SU-DHL-6 (cell line): Measurements from ENCODE around the gene CYP24A1.

Experiments
- H2AFZ ChIP-seq: fragments of 200-600 bp; sonication (generic); 2 replicates; pipeline ENCODE4 v1.6.1; 2014; ENCODE audit warnings: low read depth, mild to moderate bottlenecking, moderate library complexity, mixed read lengths, antibody characterized with exemption, low read length; ENCODE audit not compliant: severe bottlenecking
- H3F3A ChIP-seq: fragments of 200-600 bp; shearing (Covaris generic); 2 replicates; pipeline ENCODE4 v1.6.0; 2016; ENCODE audit warnings: antibody characterized with exemption, mild to moderate bottlenecking; ENCODE audit not compliant: insufficient read depth
- H3K27ac ChIP-seq: fragments of 200-600 bp; sonication (generic); 2 replicates; pipeline ENCODE4 v1.5.1; 2016; ENCODE audit warnings: low read depth, mild to moderate bottlenecking, low read length, moderate library complexity, mixed read lengths
- H3K27me3 ChIP-seq: fragments of 200-600 bp; sonication (generic), shearing (Covaris generic); 2 replicates; pipeline ENCODE4 v1.6.0; 2014; ENCODE audit warnings: mild to moderate bottlenecking, low read length
- H3K36me3 ChIP-seq: fragments of 200-600 bp; sonication (generic); 2 replicates; pipeline ENCODE4 v1.6.1; 2014; ENCODE audit warnings: mild to moderate bottlenecking, low read length, mixed read lengths
- H3K4me2 ChIP-seq: fragments of 300-600, 200-600 bp; shearing (Covaris generic), sonication (generic); 2 replicates; pipeline ENCODE4 v1.6.0; 2014; ENCODE audit warnings: low read length, low read depth, mild to moderate bottlenecking; ENCODE audit not compliant: poor library complexity, severe bottlenecking
- H3K4me3 ChIP-seq: fragments of 200-600 bp; sonication (generic); 2 replicates; pipeline ENCODE4 v1.5.1; 2014; ENCODE audit warnings: antibody characterized with exemption, low read length, mild to moderate bottlenecking, mixed read lengths; ENCODE audit not compliant: insufficient read depth, poor library complexity, severe bottlenecking
- H3K79me2 ChIP-seq: fragments of 200-600 bp; sonication (generic); 2 replicates; pipeline ENCODE4 v1.6.1; 2014; ENCODE audit warnings: mild to moderate bottlenecking, low read length, moderate library complexity; ENCODE audit not compliant: insufficient read depth
- H3K9ac ChIP-seq: fragments of 200-600 bp; sonication (generic); 2 replicates; pipeline ENCODE4 v1.7.0; 2014; ENCODE audit warnings: mild to moderate bottlenecking, low read length
- H3K9me2 ChIP-seq: fragments of 200-600 bp; sonication (generic); replicated peaks from 2 replicates; pipeline ENCODE4 v1.6.1; 2014; ENCODE audit warnings: low read length; ENCODE audit not compliant: insufficient read depth
- H3K9me3 ChIP-seq: fragments of 200-600 bp; sonication (generic); 2 replicates; pipeline ENCODE4 v1.6.1; 2014; ENCODE audit warnings: low read length, mixed read lengths; ENCODE audit not compliant: insufficient read depth
- H4K20me1 ChIP-seq: fragments of 200-600 bp; sonication (generic); 2 replicates; pipeline ENCODE4 v1.6.1; 2014; ENCODE audit warnings: low read depth, mild to moderate bottlenecking, antibody characterized with exemption, low read length, moderate library complexity, mixed read lengths
- CTCF ChIP-seq: fragments of 200-600 bp; sonication (generic); IDR thresholded peaks from one replicate; pipeline ENCODE4 v1.5.1; 2017; ENCODE audit warnings: antibody characterized with exemption, mild to moderate bottlenecking, low read length, moderate library complexity; ENCODE audit not compliant: insufficient read depth, poor library complexity, severe bottlenecking
- EZH2phosphoT487 ChIP-seq: fragments of 200-600 bp; sonication (generic), shearing (Covaris generic); conservative IDR thresholded peaks from 2 replicates; pipeline ENCODE4 v1.6.1; 2018; ENCODE audit warnings: mild to moderate bottlenecking, antibody characterized with exemption, low read length, moderate library complexity, mixed read lengths

Gene CYP24A1

DNA sequence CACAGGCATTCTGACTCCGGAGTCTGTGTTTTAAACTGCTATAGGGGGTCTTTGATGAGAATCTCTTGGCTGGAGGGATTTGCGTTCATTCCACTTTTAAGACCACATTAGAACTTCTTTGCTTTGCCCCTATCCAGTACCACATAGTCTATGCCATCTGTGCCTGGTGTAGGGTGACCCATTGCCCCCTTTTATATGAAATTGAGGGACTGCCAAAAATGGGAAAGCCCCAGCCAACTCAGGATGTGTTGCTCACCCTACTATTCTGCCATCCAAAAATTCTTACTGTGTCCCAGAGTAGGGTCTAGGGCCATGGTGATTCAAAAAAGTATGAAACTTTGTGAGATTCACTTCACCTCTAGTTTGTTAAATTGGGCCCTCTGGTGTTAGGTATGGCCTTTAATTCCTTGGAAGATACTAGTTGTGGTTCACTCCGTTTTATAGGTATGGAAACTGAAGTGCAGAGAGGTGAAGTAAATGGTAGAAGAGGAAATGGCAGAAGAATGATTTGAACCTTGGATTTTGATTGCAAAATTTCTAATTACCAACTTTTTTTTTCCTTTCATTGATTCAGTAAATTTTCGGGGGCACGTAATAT, 35.5 kb upstream of the CYP24A1 start:
- H3F3A ChIP-seq: no peaks in the 10 kb centered on the region
- peak overlapping the region; percentile 81 for H3K4me2 ChIP-seq
- no peaks in the 10 kb centered on the region for H3K9me3 ChIP-seq
- no peaks in the 10 kb centered on the region for H3K27me3 ChIP-seq
- H3K79me2 ChIP-seq: no peaks in the 10 kb centered on the region
- H3K36me3 ChIP-seq: no peaks in the 10 kb centered on the region
- no peaks in the 10 kb centered on the region for H3K9me2 ChIP-seq
- peak overlapping the region; percentile 77 for H3K9ac ChIP-seq
- no peak overlapping the region for H3K27ac ChIP-seq
- H2AFZ ChIP-seq: no peak overlapping the region
- peak overlapping the region; percentile 73 for H3K4me3 ChIP-seq
- no peak for TF ChIP-seq CTCF
- no peak for TF ChIP-seq EZH2phosphoT487
- H4K20me1 ChIP-seq: no peaks in the 10 kb centered on the region

DNA sequence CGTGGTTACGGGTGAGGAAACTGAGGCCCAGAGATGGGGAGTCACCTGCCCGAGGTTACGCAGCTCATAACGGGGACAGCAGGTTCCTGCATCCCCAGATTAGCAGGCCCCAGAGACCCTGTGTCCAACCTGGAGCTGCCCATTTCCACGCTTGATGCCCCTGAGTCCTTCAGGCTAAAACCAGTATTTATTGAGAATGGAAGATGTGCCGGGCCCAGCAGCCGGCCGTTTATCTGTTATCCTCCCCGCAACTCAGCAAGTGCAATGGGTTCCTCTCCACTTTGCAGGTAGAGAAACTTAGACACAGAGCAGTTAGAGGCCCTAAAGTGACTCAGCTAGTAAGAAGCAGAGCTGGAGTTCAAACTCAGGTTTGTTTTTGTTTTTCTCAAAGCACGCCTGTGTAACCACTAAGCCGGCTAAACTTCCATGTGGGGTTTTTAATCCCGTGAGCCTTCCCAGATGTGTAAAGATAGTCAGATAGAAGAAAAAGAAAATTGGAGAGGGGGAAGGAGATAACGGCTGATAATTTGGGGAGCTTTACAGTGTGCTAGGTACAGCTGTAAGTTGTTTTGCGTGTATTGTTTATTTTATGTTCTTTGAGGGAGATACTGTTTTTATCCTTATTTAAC, 34.9 kb upstream of the CYP24A1 start:
- H3K79me2 ChIP-seq: no peaks in the 10 kb centered on the region
- H3K27ac ChIP-seq: no peak overlapping the region
- peak overlapping the region; percentile 81 for H3K4me2 ChIP-seq
- no peaks in the 10 kb centered on the region for H3K9me2 ChIP-seq
- no peaks in the 10 kb centered on the region for H3K27me3 ChIP-seq
- H2AFZ ChIP-seq: peak overlapping the region; percentile 91
- peak overlapping the region; percentile 73 for H3K4me3 ChIP-seq
- no peaks in the 10 kb centered on the region for H3F3A ChIP-seq
- H4K20me1 ChIP-seq: no peaks in the 10 kb centered on the region
- peak overlapping the region; percentile 77 for H3K9ac ChIP-seq
- H3K36me3 ChIP-seq: no peaks in the 10 kb centered on the region
- TF ChIP-seq CTCF: no peak
- no peak for TF ChIP-seq EZH2phosphoT487
- no peaks in the 10 kb centered on the region for H3K9me3 ChIP-seq

GRCh38 chr20:54207743-54208547, 34.2 kb upstream of the CYP24A1 start, which contains the start of gene PFDN4:
Gene PFDN4 (plus strand): TSS chr20:54208087. CDS start chr20:54208101, 14 bp downstream.
- Histone ChIP-seq H3K4me3 (peak within 1 kb of the TSS; percentile 73), H2AFZ (peak within 1 kb of the TSS; percentile 91), H3F3A (no peaks in the 10 kb centered on the region), H3K79me2 (no peaks in the 10 kb centered on the region), H4K20me1 (no peaks in the 10 kb centered on the region), H3K9ac (peak within 1 kb of the TSS; percentile 77), H3K4me2 (peak within 1 kb of the TSS; percentile 81), H3K27ac (peak within 1 kb of the TSS; percentile 64), H3K36me3 (no peaks in the 10 kb centered on the region), H3K9me2 (no peaks in the 10 kb centered on the region), H3K9me3 (no peaks in the 10 kb centered on the region), H3K27me3 (no peaks in the 10 kb centered on the region)
- TF ChIP-seq EZH2phosphoT487: no peak
- TF ChIP-seq CTCF: peak; percentile 84
